Right atrium auricular region (tissue), 2 donors: ENCODE measurements around the gene WFDC2. TPM values are rescaled to one million over a fixed set of nuclear protein-coding genes. Genes with fewer than 3 reads are reported as not detected.
A peak's percentile ranks its signal among the peaks of the same experiment; 100 is the strongest.

Experiments
- DNase-seq: peaks from one replicate; pipeline ENCODE4 v3.0.0-alpha.2; 2019; ENCODE audit warnings: low spot score
- H3K27ac ChIP-seq, 2 donors: fragments of 200-600 bp; sonication (generic); 1 replicate in 1 of 2; 2 replicates in 1 of 2; pipeline ENCODE4 v1.5.1; 2016 to 2019
- H3K27me3 ChIP-seq, 2 donors: fragments of 200-600 bp; sonication (generic); one replicate each; pipeline versions ENCODE4 v1.5.1 to v1.6.0; 2017 to 2019
- H3K36me3 ChIP-seq: fragments of 200-600 bp; sonication (generic); one replicate; pipeline ENCODE4 v1.5.1; 2016
- H3K4me1 ChIP-seq, 2 donors: fragments of 200-600 bp; sonication (generic); one replicate each; pipeline versions ENCODE4 v1.5.1 to v1.6.0; 2017 to 2019
- H3K4me3 ChIP-seq, 2 donors: fragments of 200-600 bp; sonication (generic); 1 replicate in 1 of 2; 2 replicates in 1 of 2; pipeline ENCODE4 v1.5.1; 2017 to 2019; ENCODE audit warnings: mild to moderate bottlenecking in 1 of 2, moderate library complexity in 1 of 2
- H3K9me3 ChIP-seq, 2 donors: fragments of 200-600 bp; sonication (generic); one replicate each; pipeline ENCODE4 v1.5.1; 2019
- total RNA-seq, 2 donors: library from RNA; depleted of rRNA; stranded (reverse); fragments of >200 nt; gene quantifications; one replicate each; pipeline ENCODE4 v1.1.0, GENCODE V29; 2016
- TF ChIP-seq, protein P1 (sequence below), 2 donors: fragments of 200-600 bp; sonication (generic); IDR thresholded peaks; one replicate each; pipeline ENCODE4 v1.5.1; 2019; ENCODE audit warnings: antibody characterized with exemption in 2 of 2

WFDC2 gene
- total RNA-seq, 2 donors from 2014 or later: 12.4 TPM; not detected in 1

DNA sequence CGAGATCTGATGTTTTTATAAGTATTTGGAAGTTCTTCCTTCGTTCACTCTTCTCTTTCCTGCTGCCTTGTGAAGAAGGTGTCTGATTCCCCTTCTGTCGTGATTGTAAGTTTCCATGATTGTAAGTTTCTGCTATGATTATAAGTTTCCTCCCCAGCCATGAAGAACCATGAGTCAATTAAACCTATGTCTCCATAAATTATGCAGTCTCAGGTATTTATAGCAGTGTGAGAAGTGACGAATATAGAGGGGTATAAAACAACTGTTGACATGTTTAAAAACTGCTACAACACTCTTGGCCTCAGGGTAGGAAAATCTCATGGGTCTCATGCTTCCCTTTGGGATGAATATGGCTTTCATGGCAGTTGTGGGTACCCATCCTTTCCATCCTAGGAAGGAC, 5.8 kb upstream of the WFDC2 start:
- Histone ChIP-seq H3K4me3 (no peak overlapping the region), H3K4me1 (no peaks in the 10 kb centered on the region), H3K27me3 (no peaks in the 10 kb centered on the region), H3K9me3 (no peaks in the 10 kb centered on the region), H3K36me3 (no peaks in the 10 kb centered on the region), H3K27ac (no peak overlapping the region)
- TF ChIP-seq, protein P1, sequence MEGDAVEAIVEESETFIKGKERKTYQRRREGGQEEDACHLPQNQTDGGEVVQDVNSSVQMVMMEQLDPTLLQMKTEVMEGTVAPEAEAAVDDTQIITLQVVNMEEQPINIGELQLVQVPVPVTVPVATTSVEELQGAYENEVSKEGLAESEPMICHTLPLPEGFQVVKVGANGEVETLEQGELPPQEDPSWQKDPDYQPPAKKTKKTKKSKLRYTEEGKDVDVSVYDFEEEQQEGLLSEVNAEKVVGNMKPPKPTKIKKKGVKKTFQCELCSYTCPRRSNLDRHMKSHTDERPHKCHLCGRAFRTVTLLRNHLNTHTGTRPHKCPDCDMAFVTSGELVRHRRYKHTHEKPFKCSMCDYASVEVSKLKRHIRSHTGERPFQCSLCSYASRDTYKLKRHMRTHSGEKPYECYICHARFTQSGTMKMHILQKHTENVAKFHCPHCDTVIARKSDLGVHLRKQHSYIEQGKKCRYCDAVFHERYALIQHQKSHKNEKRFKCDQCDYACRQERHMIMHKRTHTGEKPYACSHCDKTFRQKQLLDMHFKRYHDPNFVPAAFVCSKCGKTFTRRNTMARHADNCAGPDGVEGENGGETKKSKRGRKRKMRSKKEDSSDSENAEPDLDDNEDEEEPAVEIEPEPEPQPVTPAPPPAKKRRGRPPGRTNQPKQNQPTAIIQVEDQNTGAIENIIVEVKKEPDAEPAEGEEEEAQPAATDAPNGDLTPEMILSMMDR (IDR thresholded peaks at IDR 0.05): no peak
- DNase-seq: no peak

DNA sequence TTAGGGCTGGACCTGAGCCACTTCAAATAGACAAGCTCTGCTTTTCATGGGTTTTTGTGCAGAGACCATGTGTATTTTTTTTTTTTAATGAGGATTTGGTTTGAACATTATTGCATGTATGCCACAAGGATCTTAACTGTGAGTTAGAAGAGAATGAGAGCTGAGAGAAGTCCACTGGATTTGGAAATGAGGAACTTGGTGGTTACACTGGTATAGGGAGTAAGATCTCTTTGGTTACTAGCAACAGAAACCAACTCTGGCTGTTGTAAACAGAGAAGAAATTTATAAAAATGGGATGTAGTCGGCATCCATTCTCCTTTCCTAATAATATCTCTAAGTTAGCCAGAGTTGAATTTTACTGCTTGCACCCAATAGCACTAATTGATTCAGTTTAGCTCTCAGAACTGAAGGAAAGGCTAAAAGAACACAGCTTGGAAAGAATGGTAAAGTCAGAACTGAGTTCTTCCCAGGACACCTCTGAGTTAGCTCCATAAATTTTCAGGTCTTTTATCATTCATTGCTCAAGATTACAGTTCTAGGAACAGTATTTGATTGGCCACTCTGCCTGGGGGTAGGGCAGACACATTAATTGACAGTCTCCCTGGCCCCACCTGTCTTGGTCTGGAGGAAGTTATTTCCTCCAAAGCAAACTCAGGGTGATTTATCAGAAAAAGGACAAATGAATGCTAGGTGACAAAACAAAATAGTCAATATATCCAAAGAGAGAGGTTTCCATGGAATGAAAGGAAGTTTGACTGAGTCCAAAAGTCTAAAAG, 3.9 kb upstream of the WFDC2 start:
- TF ChIP-seq, protein P1 (IDR thresholded peaks at IDR 0.05): no peak
- H3K9me3 ChIP-seq: no peaks in the 10 kb centered on the region
- no peak overlapping the region for H3K27ac ChIP-seq
- no peak overlapping the region for H3K4me3 ChIP-seq
- no peak for DNase-seq
- H3K4me1 ChIP-seq: peaks cover 0 to 16% of the 10 kb centered on the region in 2 donors
- no peaks in the 10 kb centered on the region for H3K36me3 ChIP-seq
- no peaks in the 10 kb centered on the region for H3K27me3 ChIP-seq

DNA sequence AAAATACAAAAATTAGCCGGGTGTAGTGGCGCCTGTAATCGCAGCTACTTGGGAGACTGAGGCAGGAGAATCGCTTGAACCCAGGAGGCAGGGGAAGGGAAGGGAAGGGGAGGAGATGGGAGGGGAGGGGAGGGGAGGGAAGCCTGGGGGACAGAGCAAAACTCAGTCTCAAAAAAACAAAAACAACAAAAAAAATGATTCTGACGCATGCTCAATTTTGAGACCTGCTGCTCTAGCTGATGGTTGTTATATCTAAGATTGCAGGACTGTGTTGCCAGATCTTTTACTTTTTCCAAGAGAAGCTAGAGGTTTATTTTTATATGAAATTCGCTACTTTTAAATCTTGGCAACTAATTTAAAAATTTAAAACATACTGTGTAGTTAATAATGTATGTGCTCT, 2.4 kb upstream of the WFDC2 start:
- TF ChIP-seq, protein P1 (IDR thresholded peaks at IDR 0.05): no peak
- no peak overlapping the region for H3K27ac ChIP-seq
- no peak for DNase-seq
- no peak overlapping the region for H3K4me3 ChIP-seq
- no peaks in the 10 kb centered on the region for H3K27me3 ChIP-seq
- peaks cover 0 to 20% of the 10 kb centered on the region in 2 donors for H3K4me1 ChIP-seq
- H3K36me3 ChIP-seq: no peaks in the 10 kb centered on the region
- no peaks in the 10 kb centered on the region for H3K9me3 ChIP-seq

DNA sequence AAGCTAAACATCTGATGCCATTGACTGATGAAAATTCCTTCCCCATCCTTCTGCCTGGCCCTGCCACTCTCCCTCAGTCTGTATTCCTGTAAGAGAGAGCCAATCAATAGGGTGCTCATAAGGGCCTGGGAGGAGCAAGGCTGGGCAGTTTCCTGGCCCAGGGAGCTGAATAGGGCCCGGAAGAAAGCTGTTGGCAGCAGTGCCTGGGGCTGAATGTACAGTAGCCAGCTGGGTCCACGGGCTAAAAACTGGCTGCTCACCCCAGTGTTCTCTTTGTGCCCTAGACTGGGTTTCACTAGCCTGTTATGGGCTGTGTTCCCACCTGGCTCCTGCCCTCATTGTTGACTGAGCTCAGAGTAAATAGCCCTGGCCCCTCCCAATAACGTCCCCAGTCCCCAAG, 1.7 kb upstream of the WFDC2 start:
- DNase-seq: no peak
- no peaks in the 10 kb centered on the region for H3K27me3 ChIP-seq
- H3K27ac ChIP-seq: no peak overlapping the region
- H3K4me3 ChIP-seq: no peak overlapping the region
- H3K4me1 ChIP-seq: peaks cover 0 to 20% of the 10 kb centered on the region in 2 donors
- no peaks in the 10 kb centered on the region for H3K9me3 ChIP-seq
- TF ChIP-seq, protein P1 (IDR thresholded peaks at IDR 0.05): no peak
- H3K36me3 ChIP-seq: no peaks in the 10 kb centered on the region

DNA sequence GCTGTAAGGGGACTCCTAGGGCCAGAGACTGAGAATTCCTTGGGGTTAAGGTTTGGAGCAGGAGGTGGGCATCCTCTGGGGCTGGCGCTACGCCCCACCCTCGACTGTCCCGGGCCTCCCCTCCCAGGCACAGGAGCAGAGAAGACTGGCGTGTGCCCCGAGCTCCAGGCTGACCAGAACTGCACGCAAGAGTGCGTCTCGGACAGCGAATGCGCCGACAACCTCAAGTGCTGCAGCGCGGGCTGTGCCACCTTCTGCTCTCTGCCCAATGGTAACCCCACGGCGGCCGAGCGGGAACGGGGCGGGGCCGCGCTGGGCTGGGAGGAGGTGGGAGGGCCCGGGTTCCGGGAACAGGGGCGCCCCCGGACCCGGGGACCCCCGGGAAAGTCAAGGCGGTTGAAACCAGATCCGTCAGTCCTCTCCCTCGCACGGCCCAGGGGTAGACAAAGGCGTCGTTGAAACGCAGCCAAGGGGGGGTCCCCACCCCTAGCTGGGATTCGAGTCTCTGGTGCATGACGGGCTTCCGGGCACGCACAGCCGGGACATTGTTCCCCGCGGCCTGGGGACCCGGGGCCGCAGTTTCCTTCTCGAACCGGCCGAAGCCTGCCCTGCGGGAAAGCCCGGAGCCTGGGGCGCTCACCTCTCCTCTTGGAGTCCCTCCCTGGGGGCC, 844 bp downstream of the WFDC2 start:
- no peaks in the 10 kb centered on the region for H3K27me3 ChIP-seq
- no peaks in the 10 kb centered on the region for H3K36me3 ChIP-seq
- H3K4me3 ChIP-seq: peak overlapping the region; percentile 27 to 52
- H3K27ac ChIP-seq: peak overlapping the region in 1 of 2 donors; percentile 3
- no peaks in the 10 kb centered on the region for H3K9me3 ChIP-seq
- peaks cover 0 to 20% of the 10 kb centered on the region in 2 donors for H3K4me1 ChIP-seq
- no peak for DNase-seq
- TF ChIP-seq, protein P1 (IDR thresholded peaks at IDR 0.05): no peak
